PC-3 (cell line): ENCODE data around the gene KCNQ2.

Experiments used
- EZH2phosphoT487 ChIP-seq: fragments of 300-600 bp; sonication (generic); IDR thresholded peaks from 2 replicates; pipeline ENCODE4 v1.6.1; 2018; ENCODE audit warnings: mild to moderate bottlenecking, antibody characterized with exemption, low read length, borderline replicate concordance
- TF ChIP-seq, protein P1 (sequence below): fragments of 300-600 bp; sonication (generic); conservative IDR thresholded peaks from 2 replicates; pipeline ENCODE4 v1.5.1; 2017; ENCODE audit warnings: antibody characterized with exemption, low read depth, mild to moderate bottlenecking, low read length

DNA sequence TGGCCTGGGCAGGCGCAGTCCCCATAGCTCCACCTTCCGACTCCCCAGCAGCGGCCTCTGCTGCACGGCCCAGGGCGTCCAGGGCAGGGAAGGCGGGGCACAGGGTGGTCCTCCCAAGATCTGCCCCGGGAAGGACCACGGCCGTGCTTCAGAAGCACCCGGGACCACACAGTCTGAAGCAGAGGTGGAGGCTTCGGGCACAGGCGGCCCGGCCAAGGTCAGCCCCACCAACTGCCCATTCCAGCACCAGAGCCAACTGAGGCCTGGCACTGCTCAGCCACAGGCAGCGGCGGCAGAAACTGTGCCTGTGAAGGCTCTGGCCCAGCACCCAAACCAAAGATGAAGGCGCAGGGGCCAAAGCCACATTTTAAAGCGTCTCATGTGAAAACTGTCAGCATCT is 20.6 kb downstream of the KCNQ2 start:
- TF ChIP-seq, protein P1, sequence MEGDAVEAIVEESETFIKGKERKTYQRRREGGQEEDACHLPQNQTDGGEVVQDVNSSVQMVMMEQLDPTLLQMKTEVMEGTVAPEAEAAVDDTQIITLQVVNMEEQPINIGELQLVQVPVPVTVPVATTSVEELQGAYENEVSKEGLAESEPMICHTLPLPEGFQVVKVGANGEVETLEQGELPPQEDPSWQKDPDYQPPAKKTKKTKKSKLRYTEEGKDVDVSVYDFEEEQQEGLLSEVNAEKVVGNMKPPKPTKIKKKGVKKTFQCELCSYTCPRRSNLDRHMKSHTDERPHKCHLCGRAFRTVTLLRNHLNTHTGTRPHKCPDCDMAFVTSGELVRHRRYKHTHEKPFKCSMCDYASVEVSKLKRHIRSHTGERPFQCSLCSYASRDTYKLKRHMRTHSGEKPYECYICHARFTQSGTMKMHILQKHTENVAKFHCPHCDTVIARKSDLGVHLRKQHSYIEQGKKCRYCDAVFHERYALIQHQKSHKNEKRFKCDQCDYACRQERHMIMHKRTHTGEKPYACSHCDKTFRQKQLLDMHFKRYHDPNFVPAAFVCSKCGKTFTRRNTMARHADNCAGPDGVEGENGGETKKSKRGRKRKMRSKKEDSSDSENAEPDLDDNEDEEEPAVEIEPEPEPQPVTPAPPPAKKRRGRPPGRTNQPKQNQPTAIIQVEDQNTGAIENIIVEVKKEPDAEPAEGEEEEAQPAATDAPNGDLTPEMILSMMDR = no peak
- TF ChIP-seq EZH2phosphoT487 = no peak
